Retinal pigment epithelial cell (primary cell): ENCODE measurements around the gene NDUFAF2.

Experiments used
- DNase-seq: peaks from one replicate; pipeline ENCODE4 v3.0.0-alpha.2; 2010; ENCODE audit warnings: low read depth
- H3K4me3 ChIP-seq: 2 replicates; pipeline ENCODE4 v1.5.1; 2011; ENCODE audit warnings: mild to moderate bottlenecking, low read length, control low read depth, moderate library complexity
- TF ChIP-seq, protein P1 (sequence below): conservative IDR thresholded peaks from 2 replicates; pipeline ENCODE4 v1.5.1; 2011; ENCODE audit warnings: low read depth, low read length, control low read depth, inconsistent platforms

NDUFAF2 gene

DNA sequence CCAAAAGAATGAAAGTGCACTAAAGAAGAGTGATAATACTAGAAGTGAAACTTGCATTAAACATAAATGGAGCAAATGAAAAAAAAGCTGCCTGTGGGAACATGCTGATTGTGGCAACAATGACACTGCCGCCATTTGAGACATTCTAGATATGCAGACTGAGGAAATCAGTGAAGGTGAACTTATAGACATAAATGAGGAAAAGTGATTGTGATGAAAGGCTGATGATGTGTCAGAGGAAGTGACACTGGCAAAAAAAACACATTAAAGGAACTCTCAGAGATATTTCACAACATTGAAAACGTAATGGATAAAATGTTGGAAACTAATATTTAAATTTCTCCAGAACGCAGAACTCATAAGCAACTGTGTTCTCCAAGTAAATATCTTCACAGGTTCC, 1.4 kb upstream of the NDUFAF2 start:
- TF ChIP-seq, protein P1, sequence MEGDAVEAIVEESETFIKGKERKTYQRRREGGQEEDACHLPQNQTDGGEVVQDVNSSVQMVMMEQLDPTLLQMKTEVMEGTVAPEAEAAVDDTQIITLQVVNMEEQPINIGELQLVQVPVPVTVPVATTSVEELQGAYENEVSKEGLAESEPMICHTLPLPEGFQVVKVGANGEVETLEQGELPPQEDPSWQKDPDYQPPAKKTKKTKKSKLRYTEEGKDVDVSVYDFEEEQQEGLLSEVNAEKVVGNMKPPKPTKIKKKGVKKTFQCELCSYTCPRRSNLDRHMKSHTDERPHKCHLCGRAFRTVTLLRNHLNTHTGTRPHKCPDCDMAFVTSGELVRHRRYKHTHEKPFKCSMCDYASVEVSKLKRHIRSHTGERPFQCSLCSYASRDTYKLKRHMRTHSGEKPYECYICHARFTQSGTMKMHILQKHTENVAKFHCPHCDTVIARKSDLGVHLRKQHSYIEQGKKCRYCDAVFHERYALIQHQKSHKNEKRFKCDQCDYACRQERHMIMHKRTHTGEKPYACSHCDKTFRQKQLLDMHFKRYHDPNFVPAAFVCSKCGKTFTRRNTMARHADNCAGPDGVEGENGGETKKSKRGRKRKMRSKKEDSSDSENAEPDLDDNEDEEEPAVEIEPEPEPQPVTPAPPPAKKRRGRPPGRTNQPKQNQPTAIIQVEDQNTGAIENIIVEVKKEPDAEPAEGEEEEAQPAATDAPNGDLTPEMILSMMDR = no peak
- no peak for DNase-seq
- no peak overlapping the region for H3K4me3 ChIP-seq

DNA sequence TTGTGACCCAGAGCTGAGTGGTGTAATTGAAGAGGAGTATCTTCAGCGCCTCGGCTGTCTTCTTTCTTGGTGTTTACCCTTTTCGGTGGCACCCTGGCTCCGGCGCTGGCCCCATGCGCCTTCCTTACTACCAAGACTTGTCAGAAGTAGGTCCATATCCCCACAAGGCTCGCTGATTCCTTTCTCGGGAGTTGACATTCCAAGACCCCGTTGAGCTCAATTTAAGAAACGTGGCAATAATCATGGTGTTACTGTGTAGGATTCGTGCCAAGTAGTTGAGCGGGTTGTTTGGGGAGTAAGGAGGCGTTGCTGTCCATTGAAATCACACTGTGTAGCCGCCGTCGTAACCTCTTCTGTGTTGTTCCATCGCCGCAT, 795 bp downstream of the NDUFAF2 start:
- peak; percentile 29 for DNase-seq
- TF ChIP-seq, protein P1 = no peak
- peak overlapping the region; percentile 94 for H3K4me3 ChIP-seq

DNA sequence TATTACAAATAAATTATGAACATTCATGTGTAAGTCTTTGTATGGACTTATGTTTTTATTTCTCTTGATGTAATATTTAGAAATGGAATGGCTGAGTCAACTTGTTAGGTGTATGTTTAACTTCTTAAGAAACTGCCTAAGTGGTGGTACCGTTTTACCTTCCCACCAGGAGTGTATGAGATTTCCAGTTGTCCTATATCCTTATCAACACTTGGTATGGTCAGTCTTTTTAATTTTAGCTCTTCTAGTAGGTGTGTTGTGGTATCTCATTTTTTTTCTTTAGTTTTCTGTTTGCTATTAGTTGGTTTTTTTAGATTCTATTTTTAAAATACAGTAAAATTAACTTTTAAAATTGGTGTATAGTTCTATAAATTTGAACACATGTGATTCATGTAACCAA, 3.7 kb downstream of the NDUFAF2 start:
- TF ChIP-seq, protein P1 = no peak
- H3K4me3 ChIP-seq = no peak overlapping the region
- DNase-seq = no peak

DNA sequence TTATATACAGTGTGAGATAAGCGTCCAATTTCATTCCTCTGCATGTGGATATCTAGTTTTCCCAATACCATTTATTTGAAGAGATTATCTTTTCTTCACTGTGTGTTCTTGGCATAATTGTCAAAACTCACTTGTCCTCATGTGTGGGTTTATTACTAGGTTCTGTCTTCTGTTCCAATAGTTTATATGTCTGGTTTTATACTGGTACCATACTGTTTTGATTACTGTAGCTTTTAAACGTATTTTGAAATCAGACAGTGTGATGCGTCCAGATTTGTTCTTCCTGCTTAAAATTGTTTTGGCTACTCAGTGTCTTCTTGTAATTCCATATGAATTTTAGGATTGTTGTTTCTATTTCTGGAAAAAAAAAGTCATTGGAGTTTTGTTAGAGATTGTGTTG, 10.2 kb downstream of the NDUFAF2 start:
- H3K4me3 ChIP-seq = no peak overlapping the region
- DNase-seq = no peak
- TF ChIP-seq, protein P1 = no peak

DNA sequence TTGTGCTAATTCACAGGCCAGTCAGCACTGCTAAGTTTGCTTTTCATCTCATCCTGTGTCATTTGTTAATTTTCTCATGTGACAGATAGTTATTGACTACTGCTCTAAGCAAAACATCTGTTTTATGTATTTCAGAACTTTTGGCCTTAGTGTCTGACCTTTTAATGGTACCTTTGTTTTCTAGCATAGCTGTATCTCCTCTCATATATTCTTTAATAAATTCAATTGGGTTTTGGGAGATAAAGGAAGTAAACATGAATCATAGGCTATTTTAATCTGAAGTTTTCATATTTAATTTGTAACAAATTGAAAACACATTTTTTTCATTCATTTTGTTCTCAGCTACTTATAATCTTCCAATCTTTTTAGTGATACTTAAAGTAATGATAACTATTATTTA, 13.1 kb downstream of the NDUFAF2 start:
- DNase-seq = no peak
- H3K4me3 ChIP-seq = no peak overlapping the region
- TF ChIP-seq, protein P1 = no peak

DNA sequence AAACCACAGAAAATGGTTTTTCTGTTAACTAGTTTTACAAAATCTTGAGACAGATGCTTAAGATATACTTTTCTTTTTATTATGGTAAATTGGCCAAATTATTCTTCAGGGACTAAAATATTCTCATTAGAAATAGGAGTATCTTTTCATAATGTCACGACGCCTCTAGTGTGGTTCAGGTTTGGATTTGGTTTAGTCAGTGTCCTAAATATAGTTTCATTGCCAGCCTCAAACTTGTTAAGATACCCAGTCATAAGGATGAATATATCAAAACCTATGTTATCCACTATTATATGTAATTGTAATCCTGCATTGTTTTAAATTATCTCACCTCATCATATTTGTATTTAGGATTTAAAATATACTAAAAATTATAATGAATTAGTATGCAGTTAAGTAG, 13.7 kb downstream of the NDUFAF2 start:
- no peak overlapping the region for H3K4me3 ChIP-seq
- no peak for DNase-seq
- TF ChIP-seq, protein P1 = no peak

DNA sequence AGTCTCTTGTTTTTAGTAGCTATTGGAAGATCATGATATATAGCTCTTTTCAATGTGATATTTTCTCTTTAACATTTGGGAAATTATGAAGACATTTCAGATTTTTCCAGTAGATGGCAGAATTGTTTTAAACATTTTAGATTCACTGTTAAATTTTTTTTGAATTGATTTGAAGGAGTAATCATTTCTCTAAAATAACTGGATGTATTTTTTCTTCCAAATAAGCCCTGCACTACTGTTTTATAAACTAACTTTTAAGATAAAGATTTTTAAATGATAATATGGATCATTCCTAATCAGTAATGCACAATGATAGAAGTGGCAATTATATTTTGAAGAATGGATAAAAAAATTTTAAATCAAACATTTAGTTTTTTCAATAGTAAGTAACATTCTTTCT, 14.2 kb downstream of the NDUFAF2 start:
- no peak overlapping the region for H3K4me3 ChIP-seq
- TF ChIP-seq, protein P1 = peak; percentile 6
- no peak for DNase-seq
